Activated T-cell treated with anti-CD3 and anti-CD28 coated beads for 4 hours (primary cell): ENCODE measurements around the gene TGFBR3.
A peak's percentile ranks its signal among the peaks of the same experiment; 100 is the strongest.

Source experiments
- DNase-seq: peaks from one replicate; pipeline ENCODE4 v3.0.0-alpha.2; 2020

The TGFBR3 gene

DNA sequence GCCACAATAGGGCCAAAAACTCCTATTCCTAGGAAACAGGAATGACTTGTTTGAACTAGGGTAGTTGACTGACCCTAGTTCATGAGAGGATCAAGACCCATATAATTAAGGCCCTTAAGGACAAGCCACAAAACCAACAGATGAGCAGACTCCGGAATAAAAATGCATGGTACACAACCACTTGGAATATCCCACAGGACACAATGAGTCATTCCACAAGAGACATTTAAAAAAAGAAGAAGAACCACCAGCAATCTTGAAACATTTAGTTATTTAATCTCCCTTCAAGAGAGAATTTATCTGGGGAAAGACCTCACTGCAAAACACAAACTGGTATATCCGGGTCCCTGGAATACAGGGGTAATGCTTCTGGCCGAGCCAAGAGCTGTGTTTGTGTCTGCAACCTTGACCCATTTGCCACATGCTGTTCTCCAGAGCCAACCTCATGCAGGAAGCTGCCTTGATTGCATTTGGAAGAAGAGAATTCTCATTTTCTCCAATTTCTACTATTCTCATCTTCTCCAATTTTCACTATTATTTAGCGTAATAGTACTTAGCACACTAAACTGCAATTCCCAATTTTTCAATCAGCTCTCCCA is 135.5 kb downstream of the TGFBR3 start:
- no peak for DNase-seq

DNA sequence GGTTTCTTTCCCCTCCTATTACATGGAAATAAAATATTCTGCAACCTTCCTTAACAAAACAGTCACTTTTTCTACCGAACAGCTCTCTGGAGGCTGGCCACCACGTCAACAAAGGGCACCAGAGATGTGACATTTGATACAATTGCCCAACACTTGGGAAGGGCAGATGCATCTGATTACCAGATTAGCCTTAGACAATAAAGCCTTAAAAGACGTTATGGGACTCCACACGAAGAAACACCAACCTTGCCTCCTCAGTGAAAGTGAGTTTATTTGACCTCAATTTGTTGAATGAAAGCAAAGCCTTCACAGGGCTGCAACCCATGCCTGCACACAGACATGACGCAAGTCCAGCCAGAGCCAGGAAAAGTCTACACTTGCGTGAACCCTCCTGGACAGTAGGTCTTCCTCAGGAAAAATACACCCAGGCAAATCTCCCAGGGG is 136.1 kb downstream of the TGFBR3 start:
- no peak for DNase-seq

DNA sequence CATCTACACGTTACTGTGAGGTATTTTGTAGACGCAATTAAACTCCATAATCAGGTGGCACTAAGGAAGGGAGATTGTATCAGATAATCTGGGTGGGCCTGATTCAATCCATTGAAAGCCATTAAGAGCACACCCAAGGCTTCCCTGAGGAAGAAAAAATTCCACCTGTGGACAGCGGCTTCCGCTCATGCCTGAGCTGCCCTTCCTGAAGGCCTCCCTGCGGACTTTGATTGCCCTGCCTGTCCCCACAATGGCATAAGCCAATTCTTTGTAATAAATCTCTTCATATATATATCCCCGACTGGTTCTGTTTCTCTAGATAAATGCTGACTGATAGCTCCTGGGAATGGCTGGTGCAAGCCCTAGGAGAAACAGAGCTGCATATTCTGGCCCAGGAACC is 138.3 kb downstream of the TGFBR3 start:
- no peak for DNase-seq

DNA sequence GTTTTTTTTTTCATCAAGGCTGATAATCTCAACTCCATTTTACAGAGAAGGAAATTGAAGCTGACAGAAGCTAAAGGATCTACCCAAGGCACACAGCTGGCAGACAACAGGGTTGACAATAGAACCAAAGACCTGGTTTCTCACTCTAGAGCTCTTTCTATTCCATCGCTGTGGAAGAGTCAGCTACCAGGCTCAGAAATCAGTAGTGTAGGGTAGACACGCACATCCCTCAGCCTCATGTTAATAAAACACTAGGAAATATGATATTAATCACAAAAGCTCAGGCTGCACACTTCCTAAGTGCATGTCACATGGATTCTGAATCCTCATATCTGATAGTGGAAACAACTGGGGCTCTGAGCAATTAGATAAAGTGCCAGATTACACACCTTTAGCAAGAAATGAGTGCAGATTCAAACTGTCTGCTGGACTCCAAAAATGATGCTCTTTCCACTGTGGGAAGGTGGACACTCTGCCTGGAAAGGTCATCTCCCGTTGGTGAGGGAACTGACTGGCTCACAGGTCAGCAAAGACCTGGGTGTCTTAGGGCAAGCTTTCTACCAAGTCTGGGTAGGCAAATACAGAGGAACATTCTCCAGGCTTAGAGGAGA is 139.1 kb downstream of the TGFBR3 start:
- DNase-seq, result no peak

DNA sequence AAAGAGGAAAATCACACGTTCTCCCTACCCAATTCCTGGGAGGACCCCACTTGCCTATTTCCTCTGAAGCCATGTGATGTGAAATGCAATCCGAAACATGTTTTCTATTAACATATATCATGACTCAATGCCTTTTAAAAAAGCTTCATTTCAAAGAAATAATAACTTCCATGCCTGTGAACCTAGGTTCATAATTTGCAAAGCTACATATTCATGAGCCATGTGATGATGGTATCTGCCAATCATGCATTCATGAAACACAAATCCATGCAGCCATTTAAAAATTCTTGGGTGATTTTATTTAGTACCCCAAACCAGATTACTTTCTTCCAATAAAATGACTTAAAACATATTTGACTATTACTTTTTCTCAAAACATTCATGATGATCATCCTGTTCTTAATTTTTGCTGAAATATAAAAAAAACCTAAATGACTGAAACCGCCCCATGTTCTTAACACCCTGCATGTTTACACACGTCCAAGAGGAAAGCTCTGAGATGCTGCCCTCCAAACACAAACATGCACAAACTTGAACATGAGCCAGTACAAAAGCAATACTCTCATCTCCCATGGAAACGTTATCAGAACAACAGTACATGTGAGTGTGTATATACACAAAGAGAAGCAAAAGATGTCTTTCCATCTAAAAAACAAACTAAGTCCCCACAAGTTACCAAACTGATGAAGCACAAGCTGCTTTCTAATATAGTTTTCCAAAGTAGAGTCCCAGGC is 140.1 kb downstream of the TGFBR3 start:
- DNase-seq, result no peak

DNA sequence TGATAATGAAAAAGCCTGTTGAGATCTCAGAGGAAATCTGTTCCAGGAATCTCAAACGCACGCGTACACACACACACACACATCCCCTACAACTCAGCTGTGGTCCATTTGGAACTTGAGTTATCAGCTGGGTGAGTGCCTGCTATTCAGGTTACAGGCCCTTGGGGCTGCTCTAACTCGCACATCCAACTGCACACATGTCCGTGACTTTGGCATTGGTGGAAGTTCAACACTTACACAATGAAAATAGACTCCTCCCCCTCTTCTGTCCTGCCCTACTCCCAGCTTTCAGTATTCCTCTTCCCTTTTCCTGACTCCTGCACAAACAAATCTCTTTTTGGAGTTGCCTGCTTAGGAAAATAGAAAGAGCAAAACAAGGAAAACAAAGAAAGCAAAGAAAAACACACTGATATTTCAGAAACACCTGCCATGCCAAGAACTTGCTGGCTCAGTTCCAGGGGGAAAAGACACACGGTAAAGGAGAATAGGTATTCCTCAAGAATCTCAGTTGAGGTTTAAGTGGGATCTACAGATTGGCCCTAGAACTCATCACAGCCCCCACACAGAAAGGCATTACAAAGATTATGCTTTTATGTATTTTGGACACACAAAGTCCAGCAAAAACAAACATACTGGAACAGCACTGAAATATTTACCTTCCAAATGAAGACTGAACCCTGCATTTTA is 140.9 kb downstream of the TGFBR3 start:
- DNase-seq, result no peak

DNA sequence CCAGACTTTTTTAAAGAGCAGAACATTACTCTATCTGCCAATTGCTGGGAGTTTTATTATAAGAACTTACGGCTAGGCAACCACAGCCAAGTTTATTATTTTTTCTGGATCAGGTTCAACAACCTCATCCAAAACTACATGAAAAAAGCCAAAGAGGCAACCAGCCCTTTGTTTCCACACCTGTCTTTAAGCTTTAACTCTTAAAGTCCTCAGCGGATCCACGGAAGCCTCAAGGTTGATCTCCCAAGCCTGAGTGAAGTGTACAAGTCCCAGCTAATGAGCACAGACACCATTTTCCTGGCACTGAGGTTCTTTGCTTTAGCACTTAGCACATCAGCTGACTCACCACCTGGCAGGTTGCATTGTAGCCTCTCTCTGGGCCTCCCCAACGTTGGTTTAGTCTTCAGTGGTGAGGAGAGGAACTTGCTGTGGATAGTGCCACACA is 143.1 kb downstream of the TGFBR3 start:
- no peak for DNase-seq

DNA sequence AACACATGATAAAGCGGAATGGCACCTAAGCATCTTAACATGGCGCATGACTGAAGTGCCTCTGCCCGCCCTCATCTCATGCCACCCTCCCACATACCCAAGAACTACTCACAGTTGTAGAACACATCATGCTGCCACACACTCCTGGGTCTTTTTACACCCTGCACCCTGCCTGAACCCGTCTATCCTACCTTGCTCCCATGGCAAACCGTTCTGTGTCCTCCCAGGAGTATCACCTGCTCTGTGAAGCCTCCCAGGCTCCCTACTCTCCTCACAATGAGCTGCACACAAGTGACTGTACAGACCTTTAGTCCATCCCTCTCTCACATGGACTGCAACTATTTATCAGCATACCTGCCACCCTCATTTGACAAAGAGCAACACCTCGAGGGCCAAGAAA is 144.0 kb downstream of the TGFBR3 start:
- DNase-seq, result no peak

DNA sequence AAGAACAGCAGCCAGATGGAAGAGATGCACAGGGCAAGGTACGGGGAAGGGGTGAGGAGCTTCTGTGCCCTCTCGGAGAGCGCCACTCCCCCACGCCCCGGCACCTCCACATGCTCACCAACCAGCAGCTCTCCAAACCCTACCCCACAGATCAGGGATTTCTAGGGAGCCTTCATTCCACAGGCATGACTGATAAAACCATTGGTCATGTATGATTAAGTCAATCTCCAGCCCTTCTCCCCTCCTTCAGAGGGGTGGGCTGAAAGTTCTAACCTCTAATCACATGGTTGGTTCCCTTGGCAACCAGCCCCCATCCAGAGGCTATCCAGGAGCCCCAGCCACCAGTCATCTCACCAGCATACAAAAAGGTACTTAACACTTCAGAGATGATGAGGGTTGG is 144.7 kb downstream of the TGFBR3 start:
- DNase-seq, result no peak

DNA sequence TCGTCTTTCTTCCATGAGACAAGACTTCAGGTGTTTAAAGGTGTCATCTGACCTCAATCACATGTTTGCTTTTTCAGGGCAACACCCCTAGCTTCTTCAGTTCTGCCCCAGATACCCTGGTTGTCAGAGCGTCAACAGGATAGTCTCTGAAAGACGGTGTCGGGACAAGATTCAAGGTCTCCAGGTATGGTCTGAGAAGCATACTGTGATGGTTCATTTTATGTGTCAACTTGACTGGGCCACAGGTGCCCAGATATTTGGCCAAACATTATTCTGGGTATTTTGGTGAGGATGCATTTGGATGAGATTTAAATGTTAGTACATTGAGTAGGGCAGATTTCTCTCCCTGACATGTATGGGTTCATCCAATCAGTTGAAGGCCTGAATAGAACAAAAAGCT is 148.3 kb downstream of the TGFBR3 start:
- DNase-seq, result no peak

DNA sequence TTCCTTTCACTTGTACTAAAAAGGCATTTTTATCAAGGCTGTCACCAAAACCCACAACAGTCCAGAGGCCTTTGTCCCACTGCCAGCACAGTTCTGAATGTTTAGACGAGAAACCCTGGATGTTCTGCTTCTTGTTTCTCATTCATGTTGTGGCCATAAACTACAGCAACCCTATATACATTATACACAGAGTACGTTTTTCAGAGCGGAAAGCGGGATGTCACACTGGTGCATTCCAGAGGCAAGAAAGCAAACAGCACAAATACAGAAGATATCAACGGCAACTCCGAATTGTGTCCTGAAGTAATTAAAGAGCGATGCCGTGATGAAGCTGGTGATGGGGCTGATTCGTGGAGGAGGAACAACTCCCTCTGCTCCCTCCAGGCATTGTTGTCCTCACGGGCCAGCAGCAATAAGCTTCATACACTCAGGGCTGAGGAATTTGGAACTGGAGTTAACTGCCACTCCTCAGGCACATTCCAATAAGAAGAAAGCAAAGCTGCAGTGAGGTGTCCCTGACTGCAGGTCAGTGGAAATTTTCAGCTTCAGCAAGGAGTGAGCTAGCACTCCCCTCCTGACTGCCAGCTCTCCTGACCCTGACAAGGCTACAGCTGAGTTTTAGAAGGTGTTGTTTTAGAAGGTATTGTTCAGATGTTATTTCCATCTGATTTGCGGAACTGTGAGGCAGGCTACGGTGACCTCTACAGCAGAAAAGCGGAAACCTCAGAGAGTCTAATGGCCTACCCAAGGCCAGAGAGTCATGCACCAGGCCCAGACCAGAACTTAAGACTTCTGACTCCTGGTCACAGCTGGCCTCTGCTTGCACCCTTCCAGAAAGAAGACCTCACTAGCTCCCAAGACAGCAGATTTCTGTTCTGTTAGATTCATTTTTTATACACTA is 149.0 kb downstream of the TGFBR3 start:
- no peak for DNase-seq

DNA sequence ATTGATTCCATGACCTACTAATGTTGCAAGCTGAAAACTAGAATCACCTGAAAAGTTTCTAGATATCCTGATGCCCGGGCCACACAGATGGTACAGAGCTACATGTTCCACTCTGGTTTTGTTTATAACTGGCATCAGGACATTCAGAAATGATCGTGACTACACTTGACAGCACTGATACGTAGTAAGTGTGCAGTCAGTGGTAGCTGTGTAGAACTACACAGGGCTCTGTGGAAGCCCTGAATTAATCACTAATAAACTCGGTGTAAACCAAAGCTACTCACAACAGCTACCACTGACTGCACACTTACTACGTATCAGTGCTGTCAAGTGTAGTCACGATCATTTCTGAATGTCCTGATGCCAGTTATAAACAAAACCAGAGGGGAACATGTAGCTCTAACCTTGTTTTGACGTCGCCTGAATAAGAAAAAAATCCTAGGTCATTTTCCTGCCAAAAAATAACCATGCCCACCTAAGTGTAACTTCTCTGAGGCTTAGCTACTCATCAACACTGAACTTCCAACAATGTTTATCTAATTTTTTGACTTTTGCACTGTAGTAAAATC is 149.7 kb downstream of the TGFBR3 start:
- no peak for DNase-seq

DNA sequence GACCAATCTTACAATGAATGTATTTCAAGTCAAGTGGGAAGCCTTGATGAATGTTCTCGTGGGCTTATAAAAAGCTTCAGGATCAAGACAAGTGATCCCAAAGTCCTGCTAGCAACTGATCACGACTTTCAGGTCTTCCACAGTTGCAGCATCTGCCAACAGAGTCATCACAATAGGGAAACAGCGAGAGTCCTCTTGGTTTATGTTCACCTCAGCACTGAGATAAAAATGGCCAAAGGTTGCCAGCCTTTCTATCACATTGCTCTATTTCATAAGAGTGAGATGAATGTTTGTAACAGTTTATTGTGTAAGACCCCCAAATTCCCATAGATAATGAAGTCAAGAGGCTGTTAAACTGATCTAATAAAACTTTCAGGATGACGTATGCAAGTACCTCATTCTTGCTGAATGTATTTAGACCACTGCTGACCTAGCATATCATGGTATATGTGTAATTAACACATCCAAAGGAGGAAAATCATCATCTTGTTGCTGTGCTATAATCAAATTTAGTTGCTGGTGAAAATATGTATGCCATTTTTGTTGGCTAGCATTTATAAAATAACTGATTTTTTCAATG is 150.6 kb downstream of the TGFBR3 start:
- DNase-seq, result no peak

DNA sequence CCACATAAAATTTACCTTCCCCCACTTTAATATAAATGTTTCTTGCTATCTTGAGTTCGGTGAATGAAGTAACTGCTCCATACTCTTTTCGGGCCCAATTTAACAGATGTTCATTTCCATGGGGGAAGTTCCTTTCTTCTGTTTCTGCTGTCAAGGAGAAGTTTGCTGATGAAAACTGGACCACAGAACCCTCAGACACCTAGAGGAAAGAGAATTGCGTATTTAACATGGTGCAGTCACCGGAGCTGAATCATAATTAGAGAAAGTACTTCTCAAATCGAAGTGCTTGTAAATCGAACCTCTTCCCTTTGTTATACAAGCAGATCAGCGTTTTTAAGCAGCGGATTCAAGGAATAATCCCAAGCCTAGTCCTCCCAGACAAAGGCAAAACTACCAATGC is 151.2 kb downstream of the TGFBR3 start:
- no peak for DNase-seq

DNA sequence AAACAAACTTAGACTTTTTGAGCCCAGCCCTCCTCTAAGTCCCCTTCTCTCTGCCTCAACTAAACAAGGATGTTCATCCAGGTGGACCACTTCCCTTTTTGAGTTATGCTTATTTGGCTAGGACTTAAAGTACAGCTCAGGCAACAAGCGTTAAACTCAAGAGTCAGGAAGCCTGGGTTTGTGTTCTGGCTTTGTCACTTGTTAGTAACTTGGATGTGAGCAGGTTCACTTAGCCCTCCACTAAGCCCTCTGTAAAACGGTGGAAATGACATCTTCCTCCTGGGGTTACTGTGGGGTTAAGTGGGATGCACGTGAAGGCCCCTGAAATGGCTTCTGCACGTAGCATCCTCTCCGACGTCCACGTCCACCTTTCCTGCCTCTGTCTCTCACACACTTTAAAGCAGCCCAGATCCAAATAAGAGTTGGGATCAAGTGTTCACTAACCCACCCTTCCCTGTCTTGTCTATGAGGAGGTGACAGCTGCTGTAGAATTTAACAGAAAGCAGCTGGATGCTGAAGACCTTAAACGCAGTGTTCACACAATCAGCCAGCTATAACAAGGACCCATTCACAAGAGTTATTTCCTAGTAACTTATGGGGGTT is 152.7 kb downstream of the TGFBR3 start:
- no peak for DNase-seq

DNA sequence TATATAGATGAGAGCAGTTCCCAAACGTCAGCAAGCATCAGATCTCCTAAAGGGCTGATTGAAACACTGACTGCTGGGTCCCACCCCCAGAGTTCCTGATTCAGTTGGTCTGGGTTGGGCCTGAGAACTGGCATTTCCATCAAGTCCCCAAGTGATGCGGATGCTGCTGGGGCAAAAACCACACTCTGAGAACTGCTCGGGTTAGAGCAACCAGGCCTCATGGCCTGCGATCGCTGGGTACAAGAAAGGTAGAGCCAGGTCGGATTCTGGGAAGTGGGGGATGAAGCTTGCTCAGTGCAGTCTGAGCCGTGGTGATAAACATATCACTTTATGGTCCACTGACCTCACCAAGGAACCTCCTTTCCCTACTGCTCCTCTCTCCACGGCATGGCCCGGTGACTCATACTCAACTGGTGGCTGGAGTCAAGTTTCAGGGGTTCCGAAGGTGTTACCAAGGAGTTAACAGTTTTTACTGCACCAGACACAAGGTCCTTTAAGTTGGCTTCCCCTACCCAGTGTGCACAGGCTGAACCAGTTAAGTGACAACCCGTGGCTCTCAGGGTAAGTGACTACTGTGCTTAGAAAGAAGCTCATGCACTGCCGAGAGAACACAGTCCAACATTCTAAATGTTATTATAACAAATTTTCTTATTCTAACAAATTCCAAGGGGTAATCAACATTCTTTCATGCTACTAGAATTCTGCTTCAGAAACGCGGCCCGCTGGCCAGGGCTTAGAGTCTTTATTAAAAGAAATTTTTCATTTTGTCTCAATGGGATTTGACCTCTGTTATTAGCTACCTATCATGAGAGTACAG is 153.5 kb downstream of the TGFBR3 start:
- no peak for DNase-seq

DNA sequence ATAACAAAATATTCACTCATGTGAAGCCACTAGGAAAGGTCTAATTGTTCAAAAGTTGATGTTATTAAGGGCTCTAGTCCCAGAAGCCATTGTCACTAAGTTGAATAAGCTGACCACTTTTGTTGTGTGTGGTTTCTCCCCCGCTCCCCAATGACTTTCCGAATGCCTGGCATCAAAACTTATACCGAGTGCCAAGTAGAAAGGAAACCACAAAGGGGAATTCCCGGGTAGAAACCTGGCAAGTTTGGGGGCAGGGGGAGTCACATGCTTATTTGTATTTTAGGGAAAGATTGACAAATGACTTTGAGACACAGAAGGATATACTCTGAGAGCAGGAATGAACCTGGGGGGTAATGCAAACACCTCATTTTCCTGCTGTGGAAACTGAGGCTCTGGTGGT is 154.1 kb downstream of the TGFBR3 start:
- peak; percentile 24 for DNase-seq

DNA sequence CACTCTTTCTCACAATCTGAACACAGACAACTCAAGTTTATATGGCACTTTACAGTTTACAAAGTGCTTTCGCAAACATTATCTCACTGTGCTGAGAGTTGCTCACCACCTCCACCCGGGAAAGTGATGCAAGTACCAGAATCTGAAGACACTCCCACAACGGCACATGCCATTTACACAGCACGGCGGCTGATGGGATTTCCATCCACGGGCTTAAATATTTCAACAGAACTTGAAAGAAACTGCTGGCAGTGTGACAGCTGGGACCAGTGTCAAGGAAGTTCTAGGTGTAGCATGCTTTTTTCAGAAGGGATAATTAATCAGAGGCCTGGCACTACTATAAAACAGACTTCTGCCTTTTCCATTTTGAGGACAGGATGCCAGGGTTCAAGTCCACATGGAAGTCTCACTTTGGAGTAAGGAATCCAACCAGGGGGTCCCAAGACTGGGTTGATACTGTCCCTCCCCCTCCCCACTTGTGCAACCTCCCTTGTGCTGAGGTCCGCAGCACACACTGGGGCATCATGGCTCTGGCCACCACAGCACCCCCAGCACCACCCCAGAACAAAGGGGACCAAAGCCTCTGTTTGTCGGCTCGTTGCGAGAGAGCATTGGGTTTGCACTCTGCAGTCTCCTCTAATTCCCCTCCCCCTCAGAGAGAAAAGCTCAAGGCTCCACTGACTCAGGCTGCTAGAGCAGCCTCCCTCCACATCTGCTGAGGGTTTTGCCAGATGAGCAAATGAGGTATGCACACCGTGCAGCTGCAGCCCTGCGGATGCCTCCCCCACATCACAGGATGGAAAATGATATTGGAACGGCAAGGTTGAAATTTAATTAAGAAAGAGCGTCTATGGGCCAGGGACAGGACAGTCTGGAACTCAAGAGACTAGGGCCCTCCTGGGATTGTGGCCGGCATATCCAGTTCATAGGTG is 154.9 kb downstream of the TGFBR3 start:
- no peak for DNase-seq

DNA sequence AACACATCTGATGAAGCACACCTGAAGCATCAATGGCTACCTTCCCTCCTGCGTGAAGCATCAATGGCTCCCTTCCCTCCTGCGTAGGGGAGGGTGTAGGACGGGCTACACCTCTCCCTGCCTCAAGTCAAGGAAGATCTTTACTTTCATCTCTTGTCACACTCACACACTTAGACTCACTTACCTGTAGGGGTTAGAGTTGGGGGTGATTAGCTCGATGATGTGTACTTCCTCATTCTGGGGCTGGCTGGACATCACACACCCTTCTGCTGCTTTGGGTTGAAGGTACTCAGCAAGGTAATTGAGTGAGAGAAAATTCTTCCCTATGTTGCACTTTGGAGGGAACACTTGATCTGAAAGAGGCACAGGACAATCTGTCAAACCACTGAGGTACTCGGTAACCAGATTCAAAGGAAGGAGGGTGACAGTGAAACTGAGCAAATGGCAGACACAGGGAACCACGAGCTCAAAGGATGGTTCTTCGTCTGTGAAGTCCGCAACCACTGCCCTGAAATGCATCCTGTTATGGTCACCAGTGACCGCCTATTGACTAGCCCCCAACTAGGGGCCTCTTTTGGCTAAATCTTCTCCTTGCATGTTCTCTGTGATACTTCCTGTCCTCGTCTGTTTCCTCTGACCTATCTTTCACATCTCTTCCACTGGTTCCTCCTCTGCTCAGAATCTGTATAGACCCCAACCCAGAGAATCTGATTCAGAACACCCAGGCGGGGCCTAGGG is 156.2 kb downstream of the TGFBR3 start:
- DNase-seq, result no peak
